ENCODE results near the gene FNBP1L.
A peak's percentile ranks its signal among the peaks of the same experiment; 100 is the strongest.

Gene FNBP1L

GRCh38 chr1:93483606-93484005 is 35.7 kb downstream of the FNBP1L start:
- no peak overlapping the region for H3K4me2 ChIP-seq
- H3K9me3 ChIP-seq (replicated peaks in 1 of 11) = peaks cover 21 to 47% (median 40%) of the 10 kb centered on the region in 11 experiments
- H4K20me1 ChIP-seq = peaks cover 0 to 49% (median 16%) of the 10 kb centered on the region in 11 experiments; a peak in 11 of 22 replicates
- H3K4me3 ChIP-seq = no peak overlapping the region
- no peak overlapping the region for H3K9ac ChIP-seq
- TF ChIP-seq Cebpa-rat (IDR thresholded peaks at IDR 0.05) = no peak
- no peak overlapping the region for H3K27ac ChIP-seq
- no peaks in the 10 kb centered on the region for H3K27me3 ChIP-seq
- peaks cover 0 to 6% (median 0%) of the 10 kb centered on the region in 10 experiments; a peak in 3 of 20 replicates for H3K4me1 ChIP-seq
- peaks cover 0 to 28% (median 23%) of the 10 kb centered on the region in 11 experiments; a peak in 15 of 22 replicates for H3K36me3 ChIP-seq

DNA sequence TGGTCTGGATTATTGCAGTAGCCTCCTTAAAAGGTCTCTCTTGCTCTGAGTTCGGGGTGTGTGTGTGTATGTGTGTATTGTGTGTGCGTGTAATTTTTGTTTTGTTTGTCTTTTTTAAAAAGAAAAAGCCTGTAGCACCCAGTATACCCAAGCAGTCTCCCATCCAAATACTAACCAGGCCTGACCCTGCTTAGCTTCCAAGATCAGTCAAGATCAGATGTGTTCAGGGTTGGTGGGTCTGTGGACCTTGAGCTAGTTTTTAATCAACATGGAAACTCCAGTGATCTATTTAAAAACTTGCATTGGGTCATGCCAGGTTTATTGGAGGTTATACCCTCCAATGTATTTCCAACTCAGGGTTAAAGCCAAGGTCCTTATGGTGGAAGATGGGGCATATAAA is 40.3 kb downstream of the FNBP1L start:
- H3K4me1 ChIP-seq = peaks cover 0 to 32% (median 5%) of the 10 kb centered on the region in 10 experiments; a peak in 7 of 20 replicates
- peaks cover 0 to 16% (median 5%) of the 10 kb centered on the region in 11 experiments; a peak in 9 of 22 replicates for H3K36me3 ChIP-seq
- no peak overlapping the region for H3K9ac ChIP-seq
- H3K9me3 ChIP-seq (replicated peaks in 1 of 11) = peaks cover 0 to 32% (median 19%) of the 10 kb centered on the region in 11 experiments; a peak in 17 of 22 replicates
- H3K4me2 ChIP-seq = peak overlapping the region in 2 of 11 experiments; percentile 5 to 17; a peak in 1 of 22 replicates
- H3K27me3 ChIP-seq = no peaks in the 10 kb centered on the region
- no peak overlapping the region for H3K27ac ChIP-seq
- no peak overlapping the region for H3K4me3 ChIP-seq
- peaks cover 4 to 76% (median 27%) of the 10 kb centered on the region in 11 experiments; a peak in 12 of 22 replicates for H4K20me1 ChIP-seq
- no peak for TF ChIP-seq Cebpa-rat (IDR thresholded peaks at IDR 0.05)

DNA sequence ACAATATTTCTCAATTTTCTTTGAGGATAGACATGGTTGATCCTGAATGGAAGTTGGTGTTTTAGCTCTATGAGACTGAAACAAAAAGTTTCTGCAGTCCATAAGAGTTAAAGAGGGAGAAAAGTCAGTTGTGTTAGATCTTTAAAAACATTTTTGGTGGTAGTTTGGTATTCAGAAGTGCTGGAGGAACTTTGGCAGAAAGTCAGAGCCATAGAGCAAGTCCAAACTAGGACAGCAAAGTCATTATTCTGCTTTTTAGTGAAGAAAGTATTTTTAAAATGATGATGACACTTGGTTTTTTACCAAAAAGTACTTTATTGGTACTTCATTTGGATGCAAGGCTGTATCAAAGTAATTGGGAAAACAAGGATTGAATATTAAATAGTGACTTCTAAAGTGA is 41.8 kb downstream of the FNBP1L start:
- TF ChIP-seq Cebpa-rat (IDR thresholded peaks at IDR 0.05) = no peak
- peaks cover 0 to 32% (median 5%) of the 10 kb centered on the region in 10 experiments; a peak in 7 of 20 replicates for H3K4me1 ChIP-seq
- no peak overlapping the region for H3K27ac ChIP-seq
- no peak overlapping the region for H3K4me3 ChIP-seq
- H3K36me3 ChIP-seq = peaks cover 0 to 31% (median 17%) of the 10 kb centered on the region in 11 experiments; a peak in 18 of 22 replicates
- peak overlapping the region in 3 of 11 experiments; percentile 9 to 45 (median 9); a peak in 2 of 22 replicates for H3K4me2 ChIP-seq
- peaks cover 3 to 75% (median 24%) of the 10 kb centered on the region in 11 experiments; a peak in 12 of 22 replicates for H4K20me1 ChIP-seq
- peaks cover 10 to 47% (median 35%) of the 10 kb centered on the region in 11 experiments for H3K9me3 ChIP-seq (replicated peaks in 1 of 11)
- no peaks in the 10 kb centered on the region for H3K27me3 ChIP-seq
- no peak overlapping the region for H3K9ac ChIP-seq

DNA sequence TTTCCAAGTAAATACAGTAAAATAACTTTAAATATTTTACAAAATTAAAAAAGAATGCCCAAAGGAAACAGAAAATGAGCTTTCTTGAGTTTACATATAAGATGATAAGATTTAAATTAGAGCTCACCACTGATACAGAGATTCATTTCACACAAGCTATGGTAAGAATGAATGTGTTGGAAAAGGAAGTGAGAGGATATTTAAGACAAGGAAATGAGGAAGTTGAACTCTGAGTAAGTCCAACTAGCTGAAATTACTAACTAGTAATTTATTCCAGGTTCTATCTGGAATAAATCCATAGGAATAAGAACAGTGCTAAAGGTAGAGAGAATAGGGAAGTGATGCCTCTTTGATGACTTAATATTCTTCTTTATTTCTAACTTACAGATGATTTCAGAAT is 42.4 kb downstream of the FNBP1L start:
- Histone ChIP-seq H3K4me2 (peak overlapping the region in 3 of 11 experiments; percentile 9 to 45 (median 33); a peak in 3 of 22 replicates), H3K9me3 (replicated peaks in 1 of 11) (peaks cover 13 to 51% (median 37%) of the 10 kb centered on the region in 11 experiments), H4K20me1 (peaks cover 0 to 71% (median 20%) of the 10 kb centered on the region in 11 experiments; a peak in 10 of 22 replicates), H3K36me3 (peaks cover 0 to 32% (median 19%) of the 10 kb centered on the region in 11 experiments; a peak in 18 of 22 replicates), H3K4me1 (peaks cover 0 to 32% (median 5%) of the 10 kb centered on the region in 10 experiments; a peak in 7 of 20 replicates), H3K27me3 (no peaks in the 10 kb centered on the region), H3K4me3 (no peak overlapping the region), H3K9ac (no peak overlapping the region), H3K27ac (no peak overlapping the region)
- no peak for TF ChIP-seq Cebpa-rat (IDR thresholded peaks at IDR 0.05)

GRCh38 chr1:93495911-93496310 is 48.0 kb downstream of the FNBP1L start:
- peaks cover 0 to 50% (median 16%) of the 10 kb centered on the region in 11 experiments; a peak in 11 of 22 replicates for H4K20me1 ChIP-seq
- no peak overlapping the region for H3K9ac ChIP-seq
- H3K9me3 ChIP-seq (replicated peaks in 1 of 11) = peaks cover 13 to 43% (median 36%) of the 10 kb centered on the region in 11 experiments
- H3K27me3 ChIP-seq = no peaks in the 10 kb centered on the region
- peaks cover 0 to 9% (median 0%) of the 10 kb centered on the region in 10 experiments; a peak in 5 of 20 replicates for H3K4me1 ChIP-seq
- TF ChIP-seq Cebpa-rat (IDR thresholded peaks at IDR 0.05) = no peak
- H3K27ac ChIP-seq = no peak overlapping the region
- H3K36me3 ChIP-seq = peaks cover 13 to 50% (median 34%) of the 10 kb centered on the region in 11 experiments; a peak in 19 of 22 replicates
- no peak overlapping the region for H3K4me2 ChIP-seq
- no peak overlapping the region for H3K4me3 ChIP-seq

DNA sequence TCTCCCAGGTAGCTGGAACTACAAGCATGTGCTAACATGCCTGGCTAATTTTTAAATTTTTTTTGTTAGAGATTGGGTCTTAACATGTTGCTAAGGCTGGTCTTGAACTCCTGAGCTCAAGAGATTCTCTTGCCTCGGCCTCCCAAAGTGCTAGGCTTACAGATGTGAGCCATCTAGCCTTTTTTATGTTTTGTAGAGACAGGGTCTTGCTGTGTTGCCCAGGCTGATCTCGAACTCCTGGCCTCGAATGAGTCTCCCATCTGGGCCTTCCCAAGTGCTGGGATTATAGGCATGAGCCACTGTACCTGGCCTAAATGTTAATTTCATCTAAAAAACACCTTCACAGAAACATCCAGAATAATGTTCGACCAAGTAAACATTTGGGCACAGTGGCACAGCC is 48.6 kb downstream of the FNBP1L start:
- TF ChIP-seq Cebpa-rat (IDR thresholded peaks at IDR 0.05) = no peak
- Histone ChIP-seq H3K4me3 (no peak overlapping the region), H3K27ac (no peak overlapping the region), H3K4me2 (no peak overlapping the region), H3K36me3 (peaks cover 19 to 53% (median 36%) of the 10 kb centered on the region in 11 experiments; a peak in 21 of 22 replicates), H3K27me3 (no peaks in the 10 kb centered on the region), H3K4me1 (0 out of 20 replicates have a peak, but pooled peaks cover 0 to 4% (median 0%) of the 10 kb centered on the region in 10 experiments), H3K9ac (no peak overlapping the region), H3K9me3 (replicated peaks in 1 of 11) (peaks cover 13 to 37% (median 30%) of the 10 kb centered on the region in 11 experiments), H4K20me1 (peaks cover 0 to 45% (median 11%) of the 10 kb centered on the region in 11 experiments; a peak in 9 of 22 replicates)

GRCh38 chr1:93499075-93499474 is 51.2 kb downstream of the FNBP1L start:
- H4K20me1 ChIP-seq = peaks cover 0 to 45% (median 11%) of the 10 kb centered on the region in 11 experiments; a peak in 9 of 22 replicates
- no peak overlapping the region for H3K4me2 ChIP-seq
- H3K27me3 ChIP-seq = no peaks in the 10 kb centered on the region
- no peak overlapping the region for H3K4me3 ChIP-seq
- no peak for TF ChIP-seq Cebpa-rat (IDR thresholded peaks at IDR 0.05)
- H3K36me3 ChIP-seq = peaks cover 28 to 65% (median 49%) of the 10 kb centered on the region in 11 experiments; a peak in 21 of 22 replicates
- 0 out of 20 replicates have a peak, but pooled peaks cover 0 to 4% (median 0%) of the 10 kb centered on the region in 10 experiments for H3K4me1 ChIP-seq
- no peak overlapping the region for H3K9ac ChIP-seq
- H3K9me3 ChIP-seq (replicated peaks in 1 of 11) = peaks cover 10 to 23% (median 14%) of the 10 kb centered on the region in 11 experiments; a peak in 20 of 22 replicates
- H3K27ac ChIP-seq = no peak overlapping the region

- Histone ChIP-seq H3K27ac (no peak overlapping the region), H3K4me3 (no peak overlapping the region), H3K9me3 (replicated peaks in 1 of 11) (peaks cover 5 to 23% (median 10%) of the 10 kb centered on the region in 11 experiments; a peak in 20 of 22 replicates), H3K4me1 (0 out of 20 replicates have a peak, but pooled peaks cover 0 to 4% (median 0%) of the 10 kb centered on the region in 10 experiments), H3K27me3 (no peaks in the 10 kb centered on the region), H4K20me1 (peaks cover 0 to 42% (median 12%) of the 10 kb centered on the region in 11 experiments; a peak in 9 of 22 replicates), H3K4me2 (no peak overlapping the region), H3K36me3 (peaks cover 30 to 65% (median 49%) of the 10 kb centered on the region in 11 experiments; a peak in 21 of 22 replicates), H3K9ac (no peak overlapping the region)
- no peak for TF ChIP-seq Cebpa-rat (IDR thresholded peaks at IDR 0.05)
Measured at GRCh38 chr1:93499533-93499932, 51.6 kb downstream of the FNBP1L start.

GRCh38 chr1:93500275-93500674 is 52.4 kb downstream of the FNBP1L start:
- H3K27me3 ChIP-seq = no peaks in the 10 kb centered on the region
- H3K36me3 ChIP-seq = peaks cover 30 to 67% (median 53%) of the 10 kb centered on the region in 11 experiments; a peak in 21 of 22 replicates
- H3K4me2 ChIP-seq = no peak overlapping the region
- no peak for TF ChIP-seq Cebpa-rat (IDR thresholded peaks at IDR 0.05)
- H4K20me1 ChIP-seq = peaks cover 0 to 36% (median 15%) of the 10 kb centered on the region in 11 experiments; a peak in 9 of 22 replicates
- H3K4me3 ChIP-seq = no peak overlapping the region
- peaks cover 0 to 22% (median 5%) of the 10 kb centered on the region in 11 experiments; a peak in 7 of 22 replicates for H3K9me3 ChIP-seq (replicated peaks in 1 of 11)
- H3K4me1 ChIP-seq = 0 out of 20 replicates have a peak, but pooled peaks cover 0 to 4% (median 0%) of the 10 kb centered on the region in 10 experiments
- no peak overlapping the region for H3K27ac ChIP-seq
- H3K9ac ChIP-seq = no peak overlapping the region
